Measurements from ENCODE around the gene SLC4A3.

DNA sequence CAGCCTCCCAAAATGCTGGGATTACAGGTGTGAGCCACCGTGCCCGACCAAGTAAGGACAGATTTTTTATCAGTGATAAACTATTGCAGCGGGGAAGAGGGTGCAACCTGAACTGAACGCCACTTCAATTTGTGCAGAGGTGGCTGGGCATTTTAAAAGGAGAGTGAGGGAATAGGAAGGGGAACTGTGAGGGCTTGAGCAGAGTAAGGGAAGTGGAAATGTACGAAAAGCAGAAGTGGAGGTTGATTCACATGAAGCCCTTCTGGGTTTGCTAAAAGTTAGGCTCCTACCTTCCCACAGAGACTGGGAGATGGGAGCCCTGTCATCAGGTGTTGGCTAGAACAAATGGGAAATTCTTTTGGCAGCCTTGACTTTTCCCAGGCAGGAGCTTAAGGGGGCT is 23.7 kb upstream of the SLC4A3 start:
- TF ChIP-seq, protein P1, sequence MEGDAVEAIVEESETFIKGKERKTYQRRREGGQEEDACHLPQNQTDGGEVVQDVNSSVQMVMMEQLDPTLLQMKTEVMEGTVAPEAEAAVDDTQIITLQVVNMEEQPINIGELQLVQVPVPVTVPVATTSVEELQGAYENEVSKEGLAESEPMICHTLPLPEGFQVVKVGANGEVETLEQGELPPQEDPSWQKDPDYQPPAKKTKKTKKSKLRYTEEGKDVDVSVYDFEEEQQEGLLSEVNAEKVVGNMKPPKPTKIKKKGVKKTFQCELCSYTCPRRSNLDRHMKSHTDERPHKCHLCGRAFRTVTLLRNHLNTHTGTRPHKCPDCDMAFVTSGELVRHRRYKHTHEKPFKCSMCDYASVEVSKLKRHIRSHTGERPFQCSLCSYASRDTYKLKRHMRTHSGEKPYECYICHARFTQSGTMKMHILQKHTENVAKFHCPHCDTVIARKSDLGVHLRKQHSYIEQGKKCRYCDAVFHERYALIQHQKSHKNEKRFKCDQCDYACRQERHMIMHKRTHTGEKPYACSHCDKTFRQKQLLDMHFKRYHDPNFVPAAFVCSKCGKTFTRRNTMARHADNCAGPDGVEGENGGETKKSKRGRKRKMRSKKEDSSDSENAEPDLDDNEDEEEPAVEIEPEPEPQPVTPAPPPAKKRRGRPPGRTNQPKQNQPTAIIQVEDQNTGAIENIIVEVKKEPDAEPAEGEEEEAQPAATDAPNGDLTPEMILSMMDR (IDR thresholded peaks at IDR 0.05), result no peak
- TF ChIP-seq EZH2 (IDR thresholded peaks at IDR 0.05) (no peak), EZH2phosphoT487 (IDR thresholded peaks at IDR 0.05) (no peak)

All from neural progenitor cell (in vitro differentiated cells).